ENCODE data around the gene KLHDC4.
"Not testable (repeated sequence)": the region's sequence is repeated elsewhere in the genome, so short reads cannot be mapped to it uniquely, and the experiment has no call there.

Gene KLHDC4

GRCh38 chr16:87681051-87681602 lies 84.7 kb downstream of the KLHDC4 start:
- DNase-seq, result not testable (repeated sequence)

GRCh38 chr16:87680272-87680644 lies 85.5 kb downstream of the KLHDC4 start:
- DNase-seq, result no peak

GRCh38 chr16:87679593-87680271 lies 86.1 kb downstream of the KLHDC4 start:
- DNase-seq, result no peak

- no peak for DNase-seq
Measured at GRCh38 chr16:87678618-87679017, 87.2 kb downstream of the KLHDC4 start.

GRCh38 chr16:87677830-87678229 lies 88.0 kb downstream of the KLHDC4 start:
- no peak for DNase-seq

GRCh38 chr16:87675111-87675719 lies 90.6 kb downstream of the KLHDC4 start:
- DNase-seq, result no peak

GRCh38 chr16:87674419-87674818 lies 91.4 kb downstream of the KLHDC4 start:
- DNase-seq, result no peak

GRCh38 chr16:87671715-87672270 lies 94.0 kb downstream of the KLHDC4 start:
- DNase-seq, result no peak

- DNase-seq, result no peak
Measured at GRCh38 chr16:87671221-87671620, 94.6 kb downstream of the KLHDC4 start.

- no peak for DNase-seq
Measured at GRCh38 chr16:87669672-87670071, 96.1 kb downstream of the KLHDC4 start.

GRCh38 chr16:87667946-87668345 lies 97.8 kb downstream of the KLHDC4 start:
- no peak for DNase-seq

- no peak for DNase-seq
Measured at GRCh38 chr16:87667443-87667842, 98.3 kb downstream of the KLHDC4 start.

- no peak for DNase-seq
Measured at GRCh38 chr16:87666919-87667318, 98.9 kb downstream of the KLHDC4 start.

- DNase-seq, result no peak
Measured at GRCh38 chr16:87665193-87665592, 100.6 kb downstream of the KLHDC4 start.

- no peak for DNase-seq
Measured at GRCh38 chr16:87664792-87665191, 101.0 kb downstream of the KLHDC4 start.

- DNase-seq, result no peak
Measured at GRCh38 chr16:87662254-87663204, 103.3 kb downstream of the KLHDC4 start.

GRCh38 chr16:87661561-87661960 lies 104.2 kb downstream of the KLHDC4 start:
- DNase-seq, result no peak

- DNase-seq, result no peak
Measured at GRCh38 chr16:87658564-87659225, 107.1 kb downstream of the KLHDC4 start.
